HG03521 (cell line): ENCODE results near the gene EXOSC1.
A peak's percentile ranks its signal among the peaks of the same experiment; 100 is the strongest.
"Not testable (repeated sequence)": the region's sequence is repeated elsewhere in the genome, so short reads cannot be mapped to it uniquely, and the experiment has no call there.

ENCODE experiments used
- ATAC-seq: cut with Tn5 transposase; IDR thresholded peaks from one replicate; pipeline ENCODE4 v1.9.1; 2021; ENCODE audit warnings: mild to moderate bottlenecking, moderate library complexity; ENCODE audit not compliant: unreplicated experiment

EXOSC1 gene

DNA sequence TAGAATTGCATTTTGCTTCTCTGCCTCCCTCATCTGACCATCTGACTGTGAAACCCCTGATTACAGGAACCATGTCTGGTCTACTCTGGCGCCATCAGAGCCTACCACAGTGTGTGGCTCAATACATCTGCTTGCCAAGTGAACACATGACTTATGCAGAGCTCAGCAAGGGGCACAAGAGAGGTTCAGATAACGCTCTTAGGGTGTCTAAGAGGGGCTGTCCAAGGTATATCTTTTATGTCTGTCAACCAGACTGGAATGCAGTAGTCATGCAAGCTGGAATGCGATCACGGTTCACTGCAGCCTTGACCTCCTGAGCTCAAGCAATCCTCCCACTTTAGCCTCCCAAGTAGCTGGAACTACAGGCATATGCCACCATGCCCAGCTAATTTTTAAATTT lies 34.4 kb downstream of the EXOSC1 start:
- ATAC-seq: no peak

DNA sequence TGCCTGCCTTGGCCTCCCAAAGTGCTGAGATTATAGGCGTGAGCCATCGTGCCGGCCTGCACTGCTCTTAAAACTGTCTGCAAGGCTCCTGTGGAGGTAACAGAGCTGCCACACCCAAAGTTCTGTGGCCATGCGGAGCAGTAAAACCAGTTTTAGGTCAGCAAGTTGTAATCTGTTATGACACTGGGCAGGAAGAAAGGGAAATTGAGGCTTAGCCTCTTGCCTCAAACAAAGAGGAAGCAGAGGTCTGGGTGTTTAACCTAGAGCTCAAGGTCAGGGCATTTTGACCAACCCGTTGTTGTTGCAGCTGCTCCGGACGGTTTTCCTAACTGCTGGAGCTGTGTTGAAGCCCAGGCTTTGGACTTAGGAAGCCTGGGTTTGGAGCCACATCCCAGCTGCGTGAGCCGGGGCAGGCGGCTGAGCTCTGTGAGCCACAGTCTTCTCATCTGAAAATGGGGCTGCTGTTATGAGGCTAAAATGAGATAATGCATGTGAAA lies 37.3 kb downstream of the EXOSC1 start:
- no peak for ATAC-seq

DNA sequence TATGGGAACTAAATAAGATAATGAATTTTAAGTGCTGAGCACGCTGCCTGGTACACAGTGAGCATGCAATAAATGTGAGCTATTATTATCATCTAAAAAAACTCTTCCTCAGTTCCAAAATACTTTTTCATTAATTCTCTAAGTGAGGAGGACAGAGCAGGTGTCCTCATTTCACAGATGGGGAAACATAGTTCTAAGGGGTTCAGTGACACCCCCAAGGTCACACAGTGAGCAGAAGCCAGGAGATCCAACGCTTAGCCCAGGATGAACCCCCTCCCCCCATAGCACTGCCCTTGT lies 37.9 kb downstream of the EXOSC1 start:
- ATAC-seq: no peak

DNA sequence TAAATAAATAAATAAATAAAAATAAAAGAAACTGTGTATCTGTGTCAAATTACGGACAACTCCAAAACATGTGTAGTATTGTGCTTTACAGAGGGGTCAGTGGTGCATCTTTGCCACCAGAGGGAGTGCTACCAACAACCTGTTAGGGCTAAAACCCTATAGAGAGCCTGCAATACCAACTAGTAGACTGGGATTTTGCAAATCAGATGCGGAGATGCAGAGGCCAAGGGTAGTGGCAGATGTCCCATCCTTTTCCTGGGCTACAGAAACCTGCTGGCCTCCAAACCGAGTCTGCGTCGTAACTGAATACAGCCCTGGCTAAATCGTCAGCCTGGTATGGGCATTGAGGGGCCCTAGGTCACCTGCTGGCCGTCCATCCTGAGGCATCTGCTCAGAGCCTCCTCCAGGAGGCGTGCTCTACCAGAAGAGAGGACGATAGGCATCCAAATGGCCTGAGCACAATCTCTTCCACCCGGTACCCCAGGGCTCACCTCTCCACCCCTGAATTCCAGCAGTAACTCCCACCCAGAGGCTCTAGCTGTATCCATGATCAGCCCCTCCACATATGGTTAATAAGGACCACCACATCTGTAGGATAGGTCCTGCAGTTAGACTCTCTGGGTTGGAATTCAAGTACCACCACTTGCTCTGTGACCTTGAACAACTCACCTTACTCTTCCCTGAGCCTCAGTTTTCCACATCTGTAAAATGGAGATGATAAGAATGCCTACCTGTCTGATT lies 38.4 kb downstream of the EXOSC1 start:
- ATAC-seq: peak; percentile 83

DNA sequence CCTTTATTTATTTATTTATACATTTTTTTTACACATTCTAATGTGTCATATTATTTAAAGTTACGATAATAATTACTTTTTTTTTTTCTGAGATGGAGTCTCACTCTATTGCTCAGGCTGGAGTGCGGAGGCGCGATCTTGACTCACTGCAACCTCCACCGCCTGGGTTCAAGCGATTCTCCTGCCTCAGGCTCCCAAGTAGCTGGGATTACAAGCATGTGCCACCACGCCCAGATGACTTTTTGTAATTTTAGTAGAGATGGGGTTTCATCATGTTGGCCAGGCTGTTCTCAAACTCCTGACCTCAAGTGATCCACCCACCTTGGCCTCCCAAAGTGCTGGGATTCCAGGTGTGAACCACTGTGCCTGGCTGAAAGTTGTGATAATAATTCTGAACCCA lies 39.3 kb downstream of the EXOSC1 start:
- not testable (repeated sequence) for ATAC-seq

DNA sequence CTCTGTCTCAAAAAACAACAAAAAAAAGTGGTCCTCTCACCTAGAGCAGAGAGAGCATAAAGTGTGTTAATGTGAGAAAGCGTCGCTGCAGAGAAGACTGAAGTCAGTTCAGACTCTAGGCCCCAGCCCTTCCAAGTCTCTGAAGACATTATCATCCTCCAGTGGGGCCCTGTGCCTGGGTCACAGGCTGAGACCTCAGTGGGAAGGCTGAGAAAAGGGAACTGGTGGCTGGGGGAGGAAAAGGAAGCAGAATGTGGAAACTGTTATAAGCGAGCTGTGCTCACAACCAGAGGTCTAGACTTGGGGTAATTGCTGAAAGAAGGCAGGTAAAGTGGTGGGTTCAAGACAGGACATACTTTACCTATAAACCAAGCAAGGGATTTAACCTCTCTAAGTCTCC lies 39.7 kb downstream of the EXOSC1 start:
- no peak for ATAC-seq

DNA sequence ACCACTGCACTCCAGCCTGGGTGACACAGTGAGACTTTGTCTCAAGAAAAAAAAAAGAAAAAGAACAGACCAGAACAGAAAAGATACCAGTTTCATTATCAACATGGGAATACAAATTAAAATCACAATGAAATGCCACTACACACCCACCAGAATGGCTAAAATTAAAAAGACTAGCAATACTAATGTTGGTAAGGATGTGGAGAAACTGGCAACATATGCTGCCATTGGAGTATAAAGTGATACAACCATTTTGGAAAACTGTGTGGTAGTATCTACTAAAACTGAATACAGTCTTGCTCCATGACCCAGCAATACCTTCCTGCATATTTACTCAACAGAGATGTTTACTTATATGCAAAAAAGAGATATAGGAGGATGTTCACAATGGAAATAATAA lies 41.8 kb downstream of the EXOSC1 start:
- ATAC-seq: no peak

DNA sequence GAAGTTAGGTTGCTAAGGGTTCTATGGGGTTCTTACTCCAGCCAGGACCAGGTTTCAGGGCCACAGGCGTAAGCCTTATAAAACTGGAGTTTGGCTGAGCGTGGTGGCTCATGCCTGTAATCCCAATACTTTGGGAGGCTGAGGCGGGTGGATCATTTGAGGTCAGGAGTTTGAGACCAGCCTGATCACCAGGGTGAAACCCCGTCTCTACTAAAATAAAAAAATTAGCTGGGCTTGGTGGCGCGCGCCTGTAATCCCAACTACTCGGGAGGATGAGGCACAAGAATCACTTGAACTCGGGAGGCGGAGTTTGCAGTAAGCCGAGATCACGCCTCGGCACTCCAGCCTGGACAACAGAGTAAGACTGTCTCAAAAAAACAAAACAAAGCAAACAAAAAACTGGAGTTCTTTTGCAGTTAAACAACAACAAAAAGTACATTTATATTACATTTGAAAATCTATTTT lies 44.3 kb downstream of the EXOSC1 start:
- no peak for ATAC-seq

DNA sequence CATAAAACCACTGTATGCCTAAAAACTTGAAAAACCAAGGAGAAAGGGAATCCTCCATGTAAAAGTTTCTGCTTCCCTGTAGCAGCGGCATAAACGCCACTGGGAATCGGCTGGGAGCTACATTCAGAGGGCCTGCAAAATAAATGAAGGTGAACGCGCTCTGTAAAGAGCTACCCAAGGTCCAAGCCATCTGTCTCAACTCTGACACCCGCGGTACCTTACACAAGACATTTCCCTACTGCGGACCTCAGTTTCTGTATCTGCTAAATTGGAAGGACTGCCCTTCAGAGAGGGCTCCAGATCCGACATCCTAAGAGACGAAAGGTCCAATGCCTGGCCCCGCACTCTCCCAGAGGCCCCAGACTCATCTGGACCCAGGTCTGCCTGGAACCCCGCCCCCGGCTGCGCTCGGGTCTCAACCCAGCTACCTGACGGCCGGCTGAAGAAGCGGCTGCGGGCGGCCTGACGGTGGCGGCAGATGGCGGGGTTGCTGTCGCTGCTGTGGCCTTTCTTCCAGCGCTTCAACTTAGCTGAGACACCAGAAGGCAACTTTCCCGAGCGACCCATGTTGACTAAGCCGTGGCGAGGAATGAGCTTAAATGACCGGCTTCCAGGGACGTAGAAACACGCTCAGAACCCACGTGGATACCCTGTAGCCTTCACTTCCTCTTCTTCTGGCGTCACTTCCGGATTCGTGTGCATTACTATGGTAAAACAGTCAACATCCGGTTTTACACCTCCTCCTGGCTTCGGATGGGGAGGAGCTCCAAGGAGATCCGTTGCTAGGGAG lies 44.9 kb downstream of the EXOSC1 start, which contains the start of gene RRP12:
TSS of gene RRP12 (minus strand) at position 676 of the 790 bp plus-strand sequence. CDS start at position 567, 109 bp downstream.
- ATAC-seq: peak; percentile 92

DNA sequence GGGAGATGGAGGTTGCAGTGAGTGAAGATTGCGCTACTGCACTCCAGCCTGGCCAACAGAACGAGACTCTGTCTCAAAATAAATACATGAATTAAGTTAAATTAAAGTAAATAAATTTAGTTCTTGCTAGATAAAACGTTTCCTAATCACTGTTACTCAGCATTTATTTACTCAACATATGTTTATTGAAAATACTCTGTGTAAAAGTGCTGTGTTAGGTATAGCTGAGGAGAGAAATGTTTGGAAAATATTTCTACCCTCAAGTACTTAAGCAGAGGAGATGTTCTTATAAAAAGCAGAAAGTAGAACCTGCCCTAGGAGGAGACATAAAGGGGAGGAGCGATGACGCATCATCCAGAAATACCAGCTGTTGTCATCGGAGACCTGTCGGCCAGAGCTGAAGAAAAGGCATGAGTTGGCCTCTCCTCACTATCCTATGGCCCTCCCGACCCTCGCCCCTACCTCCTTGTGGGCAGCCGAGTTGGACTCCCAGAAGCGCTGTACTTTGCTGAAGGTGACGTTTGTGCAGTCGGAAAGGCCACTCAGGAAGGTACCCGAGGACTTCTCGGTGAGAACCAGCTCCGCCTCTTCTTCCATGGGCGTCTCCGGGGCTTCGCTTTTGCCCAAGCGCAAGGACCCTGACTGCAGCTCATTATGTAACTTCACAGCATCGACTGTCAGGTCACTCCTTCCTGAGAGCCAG lies 45.8 kb downstream of the EXOSC1 start:
- no peak for ATAC-seq

DNA sequence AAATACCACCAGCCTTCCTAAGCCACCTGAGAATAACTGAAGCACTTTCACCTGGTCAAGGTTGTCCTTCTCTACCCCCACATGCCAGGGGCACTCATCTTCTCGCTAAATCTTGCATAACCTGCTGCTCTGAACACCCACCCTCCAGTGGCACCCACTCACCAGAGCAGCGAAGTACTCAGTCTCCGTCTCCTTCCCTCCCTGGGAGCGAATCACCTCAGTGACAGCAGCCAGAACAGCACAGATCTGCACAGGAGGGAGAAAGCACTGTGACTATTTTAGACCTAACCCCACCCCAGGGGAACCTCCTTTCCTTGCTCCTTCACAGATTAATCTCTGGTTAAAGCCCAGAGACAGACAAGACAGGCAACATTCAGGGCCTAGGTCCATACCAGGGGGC lies 49.8 kb downstream of the EXOSC1 start:
- no peak for ATAC-seq

DNA sequence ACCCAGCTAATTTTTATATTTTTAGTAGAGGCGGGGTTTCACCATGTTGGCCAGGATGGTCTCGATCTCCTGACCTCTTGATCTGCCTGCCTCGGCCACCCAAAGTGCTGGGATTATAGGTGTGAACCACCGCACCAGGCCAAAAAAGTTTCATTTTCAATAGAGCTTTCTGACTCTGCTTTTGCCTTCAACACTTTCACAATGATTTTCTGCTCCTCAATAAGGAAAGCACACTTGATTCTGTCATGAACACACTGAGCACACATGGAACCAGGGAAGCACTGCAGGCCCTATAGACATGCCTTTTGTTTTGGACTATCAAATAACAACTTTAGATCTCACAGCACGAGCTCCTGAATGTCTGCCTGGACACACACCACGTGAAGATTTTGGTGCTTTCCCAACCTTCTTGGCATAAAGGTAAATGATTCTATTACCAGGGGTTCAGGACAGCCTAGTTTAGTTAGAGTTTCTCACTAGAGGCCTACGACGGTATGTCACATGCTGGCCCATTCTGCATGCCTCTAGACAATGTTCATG lies 52.7 kb downstream of the EXOSC1 start:
- no peak for ATAC-seq

DNA sequence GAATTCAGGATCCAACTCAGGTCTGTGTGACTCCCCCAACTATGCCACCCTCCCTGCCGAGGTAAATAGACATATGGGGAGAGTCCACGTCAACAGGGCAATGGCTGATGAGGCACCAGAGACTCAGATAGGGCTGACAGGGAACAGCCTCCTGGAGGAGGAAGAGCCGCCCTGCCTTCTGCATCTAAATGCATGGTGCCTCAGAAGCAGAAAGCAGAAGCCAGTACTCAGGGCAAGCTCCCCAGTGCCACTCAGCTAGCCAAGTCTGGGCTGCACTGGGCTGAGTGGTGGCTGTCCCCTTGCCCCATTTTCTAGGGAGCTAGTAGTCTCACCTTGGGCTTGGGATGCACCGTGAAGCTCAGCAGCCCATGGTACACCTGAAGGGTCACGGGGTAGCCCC lies 55.7 kb downstream of the EXOSC1 start:
- ATAC-seq: no peak

DNA sequence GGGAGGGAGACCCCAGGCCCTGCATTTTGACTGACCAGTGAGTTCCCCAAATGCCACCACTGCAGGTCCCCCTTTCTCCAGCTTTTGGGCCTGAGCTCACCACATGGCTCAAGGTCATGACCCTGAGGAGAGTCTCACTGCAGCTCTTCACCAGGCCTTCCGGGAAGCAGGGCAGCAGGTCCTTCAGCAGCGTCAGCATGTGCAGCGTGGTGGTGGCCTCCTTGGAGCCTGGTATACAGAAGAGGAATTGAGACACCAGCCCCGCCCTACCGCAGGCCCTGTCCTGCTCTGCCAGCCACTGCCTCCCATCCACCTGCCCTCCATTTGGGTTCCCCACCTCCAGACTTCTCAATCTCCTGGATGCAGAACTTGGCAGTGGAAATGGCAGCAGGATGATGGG lies 57.7 kb downstream of the EXOSC1 start:
- no peak for ATAC-seq
